Gastrocnemius medialis (tissue), 4 donors: ENCODE results near the gene ALKBH7. TPM values are rescaled to one million over a fixed set of nuclear protein-coding genes. Genes with fewer than 3 reads are reported as not detected.

Experiments used
- ATAC-seq, 2 donors: fragments of 150-250 bp; one replicate each; pipeline ENCODE4 v1.9.1; 2016
- DNase-seq, 2 donors: peaks; one replicate each; pipeline ENCODE4 v3.0.0-alpha.2; 2019
- H3K27ac ChIP-seq, 4 donors: fragments of 200-600 bp; sonication (generic); 1 replicate in 1 of 4; 2 replicates in 3 of 4; pipeline ENCODE4 v1.5.1; 2016 to 2018; ENCODE audit warnings: mild to moderate bottlenecking in 2 of 4, moderate library complexity in 1 of 4
- H3K27me3 ChIP-seq, 3 donors: fragments of 200-600 bp; sonication (generic) in 2 of 3; 1 replicate in 1 of 3; 2 replicates in 2 of 3; pipeline versions ENCODE4 v1.5.1 to v1.6.0; 2016 to 2019; ENCODE audit warnings: mild to moderate bottlenecking in 1 of 3, moderate library complexity in 1 of 3
- H3K36me3 ChIP-seq, 2 donors: fragments of 200-600 bp; sonication (generic) in 1 of 2; one replicate each; pipeline ENCODE4 v1.5.1; 2017 to 2018
- H3K4me1 ChIP-seq, 2 donors: fragments of 200-600 bp; sonication (generic) in 1 of 2; one replicate each; pipeline ENCODE4 v1.5.1; 2016 to 2017; ENCODE audit warnings: mild to moderate bottlenecking in 2 of 2
- H3K4me3 ChIP-seq, 4 donors: fragments of 200-600 bp; sonication (generic) in 3 of 4; 1 replicate in 1 of 4; 2 replicates in 3 of 4; pipeline ENCODE4 v1.5.1; 2016 to 2019; ENCODE audit warnings: mild to moderate bottlenecking in 2 of 4
- H3K9me3 ChIP-seq, 3 donors: fragments of 200-600 bp; sonication (generic) in 2 of 3; 1 replicate in 1 of 3; 2 replicates in 2 of 3; pipeline ENCODE4 v1.5.1; 2016 to 2019
- POLR2A ChIP-seq, 2 donors: fragments of 450-650 bp; IDR thresholded peaks; one replicate each; pipeline ENCODE4 v1.6.1; 2017; ENCODE audit warnings: antibody characterized with exemption in 2 of 2, mild to moderate bottlenecking in 2 of 2, moderate library complexity in 2 of 2
- in situ Hi-C, 4 donors: fragments of 200-750 bp; cut with MboI; loops; one replicate each; pipeline versions ENCODE4 v1.15.0 to v1.8.0; 2017; ENCODE audit warnings: low sequenced_read_pairs in 4 of 4
- intact Hi-C: fragments of 100-400 bp; cut with DNase I; formaldehyde crosslinking; loops from one replicate; pipeline ENCODE4 v1.15.1; 2023; ENCODE audit warnings: low total_unique reads
- total RNA-seq, 4 donors: library from RNA; depleted of rRNA; stranded (reverse); fragments of >200 nt; gene quantifications; one replicate each; pipeline versions ENCODE4 v1.1.0 to v1.2.3, GENCODE V29; 2016
- TF ChIP-seq, protein P1 (sequence below), 5 experiments: fragments of 450-650 bp in 3 of 5; fragments of 200-600 bp in 2 of 5; sonication (generic) in 2 of 5; IDR thresholded peaks in 4 of 5; conservative IDR thresholded peaks in 1 of 5; 1 replicate in 4 of 5; 2 replicates in 1 of 5; pipeline ENCODE4 v1.5.1; 2016 to 2019; ENCODE audit warnings: antibody characterized with exemption in 5 of 5, mild to moderate bottlenecking in 3 of 5, moderate library complexity in 3 of 5

Gene ALKBH7
- total RNA-seq, 4 donors from 2014 or later = 42.2 to 112 (median 90.4) TPM

DNA sequence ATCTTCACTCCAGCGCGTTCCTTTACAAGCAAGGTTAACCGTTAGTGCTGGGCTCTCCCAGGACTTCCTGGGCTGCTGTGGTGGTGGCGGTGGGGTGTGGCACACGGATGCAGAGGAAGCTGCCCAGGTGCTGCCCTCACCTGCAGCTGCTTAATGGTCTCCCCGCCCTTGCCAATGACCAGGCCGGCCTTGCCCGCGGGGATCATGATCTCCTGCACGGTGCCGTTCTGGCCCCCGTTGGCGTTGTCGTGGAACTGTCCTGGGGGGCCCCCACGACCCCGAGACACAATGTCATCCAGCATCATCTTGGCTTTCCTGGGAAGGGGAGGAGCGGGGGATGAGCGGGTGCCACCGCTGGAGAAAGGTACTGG is 46.0 kb downstream of the ALKBH7 start:
- peaks cover 16% of the 10 kb centered on the region in 2 donors for H3K4me1 ChIP-seq
- H3K9me3 ChIP-seq = no peaks in the 10 kb centered on the region
- no peak overlapping the region for H3K27ac ChIP-seq
- no peak overlapping the region for H3K4me3 ChIP-seq
- intact Hi-C loops = no loop called here
- DNase-seq (no peak), ATAC-seq (no peak)
- TF ChIP-seq POLR2A (IDR thresholded peaks at IDR 0.05) = no peak
- TF ChIP-seq, protein P1, sequence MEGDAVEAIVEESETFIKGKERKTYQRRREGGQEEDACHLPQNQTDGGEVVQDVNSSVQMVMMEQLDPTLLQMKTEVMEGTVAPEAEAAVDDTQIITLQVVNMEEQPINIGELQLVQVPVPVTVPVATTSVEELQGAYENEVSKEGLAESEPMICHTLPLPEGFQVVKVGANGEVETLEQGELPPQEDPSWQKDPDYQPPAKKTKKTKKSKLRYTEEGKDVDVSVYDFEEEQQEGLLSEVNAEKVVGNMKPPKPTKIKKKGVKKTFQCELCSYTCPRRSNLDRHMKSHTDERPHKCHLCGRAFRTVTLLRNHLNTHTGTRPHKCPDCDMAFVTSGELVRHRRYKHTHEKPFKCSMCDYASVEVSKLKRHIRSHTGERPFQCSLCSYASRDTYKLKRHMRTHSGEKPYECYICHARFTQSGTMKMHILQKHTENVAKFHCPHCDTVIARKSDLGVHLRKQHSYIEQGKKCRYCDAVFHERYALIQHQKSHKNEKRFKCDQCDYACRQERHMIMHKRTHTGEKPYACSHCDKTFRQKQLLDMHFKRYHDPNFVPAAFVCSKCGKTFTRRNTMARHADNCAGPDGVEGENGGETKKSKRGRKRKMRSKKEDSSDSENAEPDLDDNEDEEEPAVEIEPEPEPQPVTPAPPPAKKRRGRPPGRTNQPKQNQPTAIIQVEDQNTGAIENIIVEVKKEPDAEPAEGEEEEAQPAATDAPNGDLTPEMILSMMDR (IDR thresholded peaks at IDR 0.05 in 4 of 5, conservative IDR thresholded peaks at IDR 0.05 in 1 of 5) = no peak
- H3K36me3 ChIP-seq = peaks cover 0 to 82% of the 10 kb centered on the region in 2 donors
- in situ Hi-C loops = no loop called here
- H3K27me3 ChIP-seq = no peaks in the 10 kb centered on the region

DNA sequence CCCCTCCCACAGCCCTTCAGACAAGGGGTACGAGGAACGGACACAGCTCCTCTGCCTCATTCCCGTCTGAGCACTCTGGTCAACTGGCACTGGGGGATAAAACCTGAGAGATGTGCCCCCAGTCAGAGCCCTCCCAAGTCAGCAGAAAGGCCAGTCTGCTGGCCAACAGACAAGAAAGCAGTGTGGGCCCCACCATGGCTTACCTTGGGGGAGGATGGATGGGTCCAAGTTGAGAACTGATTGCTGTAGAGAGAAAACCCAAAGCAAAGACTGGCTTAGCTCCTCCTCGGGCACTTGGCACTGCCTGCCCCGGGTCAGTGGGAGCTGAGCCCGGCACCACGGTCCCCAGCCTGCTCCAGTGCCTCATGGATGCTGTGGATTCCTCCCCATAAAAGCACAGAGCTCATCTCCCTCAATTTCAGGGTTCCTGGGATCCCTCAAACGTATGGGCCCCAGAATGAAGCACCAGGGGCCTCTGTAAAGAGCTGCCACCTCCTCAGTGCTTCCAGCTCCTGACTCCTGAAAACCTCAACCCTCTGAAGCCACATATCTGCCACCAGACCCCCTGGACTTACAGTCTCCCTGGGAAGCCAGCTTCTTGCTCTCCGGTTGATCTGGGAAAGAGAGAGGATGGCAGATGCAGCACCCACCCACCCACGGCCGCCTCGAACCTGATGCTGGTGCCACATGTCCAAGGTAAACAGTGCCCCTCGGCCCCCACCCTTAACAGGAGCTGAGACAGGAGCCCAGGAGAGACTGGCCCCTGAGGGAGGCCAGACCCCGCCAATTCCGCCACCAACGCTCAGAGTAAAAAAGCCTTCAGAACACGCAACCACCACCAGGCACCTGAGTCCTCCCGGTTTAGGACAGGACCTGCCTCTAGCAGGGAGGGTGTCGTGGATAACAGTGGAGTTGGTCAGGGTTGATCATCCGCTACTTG is 48.8 kb downstream of the ALKBH7 start:
- Histone ChIP-seq H3K36me3 (peaks cover 0 to 57% of the 10 kb centered on the region in 2 donors), H3K4me1 (peaks cover 20 to 24% of the 10 kb centered on the region in 2 donors)
- no peak for DNase-seq

DNA sequence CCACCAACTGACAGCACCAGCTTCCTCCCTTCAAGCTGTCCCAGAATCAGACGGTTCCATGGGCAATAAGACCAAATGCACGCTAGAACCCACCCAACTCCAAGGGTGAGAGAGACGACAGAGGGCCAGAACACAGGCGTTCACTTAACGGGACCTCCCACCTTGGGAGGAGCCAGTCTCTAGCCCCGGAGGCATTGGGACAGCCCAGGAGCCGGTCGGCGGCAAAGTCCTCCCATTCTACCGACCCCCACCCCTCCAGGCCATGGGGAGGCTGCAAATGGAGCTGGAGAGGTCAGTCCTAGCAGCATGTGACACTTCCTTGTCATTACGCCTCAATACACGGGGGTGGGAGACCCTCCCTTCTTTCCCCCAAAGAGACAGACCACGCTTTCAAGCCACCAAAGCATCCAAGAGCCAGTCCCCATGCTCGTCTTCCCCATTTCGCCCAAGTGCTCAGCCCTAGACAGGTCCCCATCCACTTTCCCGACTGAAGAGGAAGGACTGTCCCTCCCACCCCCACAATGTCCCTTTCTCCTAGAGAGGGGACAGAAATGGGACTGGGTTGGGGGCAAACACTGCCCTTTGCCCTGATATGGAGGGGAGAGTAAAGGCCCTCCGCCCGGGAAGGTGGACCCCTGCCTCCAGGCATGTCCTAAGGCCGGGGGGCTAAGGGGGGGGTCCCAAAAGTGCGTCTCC is 51.1 kb downstream of the ALKBH7 start:
- DNase-seq = no peak

More for the DNA sequence above, 48.8 kb downstream of the ALKBH7 start:
- Histone ChIP-seq H3K9me3 (no peaks in the 10 kb centered on the region), H3K27ac (no peak overlapping the region), H3K27me3 (no peaks in the 10 kb centered on the region), H3K4me3 (no peak overlapping the region)
- no peak for ATAC-seq
- intact Hi-C loops (loop anchor here (10.0 kb wide), 1 partner anchor 207 kb away; no protein-coding TSS in a partner anchor), in situ Hi-C loops (no loop called here)
- no peak for TF ChIP-seq POLR2A (IDR thresholded peaks at IDR 0.05)
- TF ChIP-seq, protein P1 (IDR thresholded peaks at IDR 0.05 in 4 of 5, conservative IDR thresholded peaks at IDR 0.05 in 1 of 5) = no peak

DNA sequence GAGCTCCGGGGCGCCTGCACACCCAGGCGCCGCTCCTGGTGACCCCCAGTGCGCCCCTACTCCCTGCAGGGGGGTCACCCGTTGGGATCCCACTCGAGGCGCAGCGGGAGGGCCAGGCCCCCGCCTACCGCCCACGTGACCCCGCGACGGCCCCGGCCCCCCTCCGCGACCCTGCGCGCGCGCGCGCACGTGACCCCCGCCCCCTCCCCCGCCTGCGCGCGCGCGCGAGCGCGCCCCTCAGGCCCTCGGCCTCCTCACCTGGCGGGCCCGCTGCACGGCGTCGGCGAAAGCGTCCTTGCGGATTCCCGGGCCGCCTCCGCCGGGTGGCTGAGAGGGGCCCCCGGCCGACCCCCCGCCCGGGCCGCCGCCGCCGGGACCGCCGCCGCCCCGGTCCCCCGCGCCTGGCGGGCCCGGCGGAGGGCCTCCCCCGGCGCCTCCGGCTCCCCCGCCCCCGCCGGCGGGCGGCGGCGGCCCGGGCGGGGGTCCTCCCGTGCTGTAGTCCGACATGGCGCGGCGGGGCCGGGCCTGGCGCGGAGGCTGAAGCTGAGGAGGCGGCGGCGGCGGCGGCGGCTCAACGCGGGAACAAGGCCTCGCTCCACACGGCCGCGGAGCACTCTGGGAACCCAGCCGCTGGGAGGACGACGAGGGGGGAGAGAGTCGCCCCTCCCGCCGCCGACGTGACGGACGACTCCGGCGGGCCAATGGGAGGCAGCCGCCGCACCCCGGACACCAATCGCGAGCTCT is 51.8 kb downstream of the ALKBH7 start, which contains the start of gene KHSRP:
TSS of gene KHSRP (minus strand) at position 617 of the 744 bp plus-strand sequence. CDS start at position 507, 110 bp downstream.
- ATAC-seq (no peak), DNase-seq (no peak)
- H3K27me3 ChIP-seq = no peaks in the 10 kb centered on the region
- in situ Hi-C loops (no loop called here), intact Hi-C loops (loop anchor here (1.0 to 10.0 kb wide), 2 partner anchors 31 to 210 kb away; partner anchors contain the start of gene GTF2F1)
- H3K9me3 ChIP-seq = no peaks in the 10 kb centered on the region
- H3K4me1 ChIP-seq = peaks cover 20 to 24% of the 10 kb centered on the region in 2 donors
- H3K27ac ChIP-seq = peak within 1 kb of the TSS; percentile 84 to 91 (median 86)
- H3K36me3 ChIP-seq = peaks cover 0 to 26% of the 10 kb centered on the region in 2 donors
- peak; percentile 90 to 91 for TF ChIP-seq POLR2A (IDR thresholded peaks at IDR 0.05)
- TF ChIP-seq, protein P1 (IDR thresholded peaks at IDR 0.05 in 4 of 5, conservative IDR thresholded peaks at IDR 0.05 in 1 of 5) = no peak
- peak within 1 kb of the TSS; percentile 56 to 87 (median 82) for H3K4me3 ChIP-seq

More for the DNA sequence above, 51.1 kb downstream of the ALKBH7 start:
- H3K9me3 ChIP-seq = no peaks in the 10 kb centered on the region
- peaks cover 0 to 34% of the 10 kb centered on the region in 2 donors for H3K36me3 ChIP-seq
- in situ Hi-C loops = no loop called here
- no peak for TF ChIP-seq POLR2A (IDR thresholded peaks at IDR 0.05)
- TF ChIP-seq, protein P1 (IDR thresholded peaks at IDR 0.05 in 4 of 5, conservative IDR thresholded peaks at IDR 0.05 in 1 of 5) = no peak
- intact Hi-C loops = loop anchor here (1.0 to 10.0 kb wide), 2 partner anchors 30 to 209 kb away; partner anchors contain the start of gene GTF2F1
- peak overlapping the region; percentile 74 to 87 (median 84) for H3K27ac ChIP-seq
- no peak for ATAC-seq
- peaks cover 20 to 24% of the 10 kb centered on the region in 2 donors for H3K4me1 ChIP-seq
- H3K4me3 ChIP-seq = peak overlapping the region; percentile 56 to 87 (median 82)
- H3K27me3 ChIP-seq = no peaks in the 10 kb centered on the region
